BJ (cell line): ENCODE results near the gene CAB39L. TPM values are rescaled to one million over a fixed set of nuclear protein-coding genes. Genes with fewer than 3 reads are reported as not detected.

Experiments used
- CTCF ChIA-PET: fragments of 350-600 bp; formaldehyde crosslinking; extraction: SDS; loops from one replicate; lab custom pipeline; 2021; ENCODE audit warnings: antibody characterized with exemption, inconsistent platforms; lab: Yijun Ruan, JAX
- POLR2A ChIA-PET: fragments of 300-600 bp; sonication (Branson Sonifier 250); formaldehyde crosslinking; extraction: SDS; loops from one replicate; lab custom pipeline; 2021; ENCODE audit warnings: antibody characterized with exemption; lab: Charles Lee
- DNase-seq: peaks from one replicate; pipeline ENCODE4 v3.0.0-alpha.2; 2011; ENCODE audit warnings: low read depth
- H3K27me3 ChIP-seq: 2 replicates; pipeline ENCODE4 v1.6.0; 2011; ENCODE audit warnings: low read length; ENCODE audit not compliant: control insufficient read depth, insufficient read depth
- H3K36me3 ChIP-seq: 2 replicates; pipeline ENCODE4 v1.5.1; 2011; ENCODE audit warnings: low read length; ENCODE audit not compliant: control insufficient read depth, insufficient read depth
- H3K4me3 ChIP-seq: 2 replicates; pipeline ENCODE4 v1.5.1; 2011; ENCODE audit warnings: low read depth, mild to moderate bottlenecking, control low read depth, low read length
- CTCF ChIP-seq: IDR thresholded peaks from 2 replicates; pipeline ENCODE4 v1.5.1; 2011; ENCODE audit warnings: low read depth, mild to moderate bottlenecking, control low read depth, inconsistent platforms, low read length, moderate library complexity; ENCODE audit not compliant: insufficient read depth
- polyA plus RNA-seq: library from polyadenylated mRNA; depleted of rRNA; stranded (reverse); fragments of >200 nt; gene quantifications from 2 replicates; pipeline ENCODE4 v1.2.3, GENCODE V29; 2011

The CAB39L gene
- polyA plus RNA-seq, 1 experiment: 6.5 TPM

- Histone ChIP-seq H3K27me3 (no peaks in the 10 kb centered on the region), H3K36me3 (no peaks in the 10 kb centered on the region), H3K4me3 (no peak overlapping the region)
- DNase-seq: no peak
- POLR2A ChIA-PET: no interaction called here
- TF ChIP-seq CTCF: no peak
- CTCF ChIA-PET: interaction anchor here (0.6 to 1.3 kb wide), 4 partner anchors 10 to 296 kb away, joined by 3 to 5 read pairs (median 3); no protein-coding TSS in a partner anchor
Measured at GRCh38 chr13:49311816-49312215, 132.0 kb downstream of the CAB39L start.

GRCh38 chr13:49310251-49310650, 133.6 kb downstream of the CAB39L start:
- no peak for DNase-seq
- Histone ChIP-seq H3K27me3 (no peaks in the 10 kb centered on the region), H3K4me3 (no peak overlapping the region), H3K36me3 (no peaks in the 10 kb centered on the region)
- CTCF ChIA-PET: interaction anchor here (1.0 kb wide), 1 partner anchor 142 kb away, joined by 3 read pairs; no protein-coding TSS in a partner anchor
- POLR2A ChIA-PET: no interaction called here
- no peak for TF ChIP-seq CTCF

GRCh38 chr13:49308921-49309408, 134.9 kb downstream of the CAB39L start:
- ChIA-PET CTCF (interaction anchor here (0.6 to 1.8 kb wide), 2 partner anchors 31 to 298 kb away, joined by 3 to 6 read pairs; no protein-coding TSS in a partner anchor), POLR2A (no interaction called here)

GRCh38 chr13:49308097-49308875, 135.6 kb downstream of the CAB39L start:
- no peak for TF ChIP-seq CTCF
- DNase-seq: no peak
- ChIA-PET POLR2A (no interaction called here), CTCF (interaction anchor here (0.6 to 1.8 kb wide), 3 partner anchors 32 to 299 kb away, joined by 3 to 7 read pairs (median 6); no protein-coding TSS in a partner anchor)
- Histone ChIP-seq H3K4me3 (no peak overlapping the region), H3K36me3 (no peaks in the 10 kb centered on the region), H3K27me3 (no peaks in the 10 kb centered on the region)

More at GRCh38 chr13:49308921-49309408, 134.9 kb downstream of the CAB39L start:
- TF ChIP-seq CTCF: no peak
- DNase-seq: no peak
- H3K4me3 ChIP-seq: no peak overlapping the region
- no peaks in the 10 kb centered on the region for H3K27me3 ChIP-seq
- H3K36me3 ChIP-seq: no peaks in the 10 kb centered on the region

GRCh38 chr13:49307365-49307764, 136.5 kb downstream of the CAB39L start:
- CTCF ChIA-PET: interaction anchor here (1.4 to 1.8 kb wide), 2 partner anchors 130 to 299 kb away, joined by 6 to 7 read pairs; no protein-coding TSS in a partner anchor
- Histone ChIP-seq H3K27me3 (no peaks in the 10 kb centered on the region), H3K4me3 (no peak overlapping the region), H3K36me3 (no peaks in the 10 kb centered on the region)
- POLR2A ChIA-PET: no interaction called here
- TF ChIP-seq CTCF: no peak
- no peak for DNase-seq
